ENCODE measurements around the gene LAMTOR4.

- TF ChIP-seq EZH2 (IDR thresholded peaks at IDR 0.05; ENCODE audit: low read length), result no peak
- TF ChIP-seq, protein P1, sequence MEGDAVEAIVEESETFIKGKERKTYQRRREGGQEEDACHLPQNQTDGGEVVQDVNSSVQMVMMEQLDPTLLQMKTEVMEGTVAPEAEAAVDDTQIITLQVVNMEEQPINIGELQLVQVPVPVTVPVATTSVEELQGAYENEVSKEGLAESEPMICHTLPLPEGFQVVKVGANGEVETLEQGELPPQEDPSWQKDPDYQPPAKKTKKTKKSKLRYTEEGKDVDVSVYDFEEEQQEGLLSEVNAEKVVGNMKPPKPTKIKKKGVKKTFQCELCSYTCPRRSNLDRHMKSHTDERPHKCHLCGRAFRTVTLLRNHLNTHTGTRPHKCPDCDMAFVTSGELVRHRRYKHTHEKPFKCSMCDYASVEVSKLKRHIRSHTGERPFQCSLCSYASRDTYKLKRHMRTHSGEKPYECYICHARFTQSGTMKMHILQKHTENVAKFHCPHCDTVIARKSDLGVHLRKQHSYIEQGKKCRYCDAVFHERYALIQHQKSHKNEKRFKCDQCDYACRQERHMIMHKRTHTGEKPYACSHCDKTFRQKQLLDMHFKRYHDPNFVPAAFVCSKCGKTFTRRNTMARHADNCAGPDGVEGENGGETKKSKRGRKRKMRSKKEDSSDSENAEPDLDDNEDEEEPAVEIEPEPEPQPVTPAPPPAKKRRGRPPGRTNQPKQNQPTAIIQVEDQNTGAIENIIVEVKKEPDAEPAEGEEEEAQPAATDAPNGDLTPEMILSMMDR (optimal IDR thresholded peaks at IDR 0.05 in 1 of 3, IDR thresholded peaks at IDR 0.05 in 1 of 3, conservative IDR thresholded peaks at IDR 0.05 in 1 of 3; ENCODE audit: extremely low read depth in 1 of 3, insufficient read depth in 2 of 3, low read length in 3 of 3), result no peak
Observed at GRCh38 chr7:100195222-100195621, 46.5 kb downstream of the LAMTOR4 start.

All from keratinocyte (primary cell).